CD4-positive, CD25-positive, alpha-beta regulatory T cell (primary cell): ENCODE data around the gene APMAP. TPM values are rescaled to one million over a fixed set of nuclear protein-coding genes. Genes with fewer than 3 reads are reported as not detected.

Experiments
- ATAC-seq, 2 donors: fragments of 150-1000 bp; cut with Tn5 transposase; one replicate each; pipeline ENCODE4 v1.10.0; 2021; ENCODE audit warnings: low read depth in 2 of 2, moderate number of reproducible peaks in 2 of 2, moderate library complexity in 1 of 2
- DNase-seq, 3 donors: peaks; one replicate each; pipeline versions ENCODE4 v3.0.0 to v3.0.0-alpha.2; 2012 to 2022; ENCODE audit warnings: mixed read lengths in 1 of 3
- H3K27ac ChIP-seq: one replicate; pipeline ENCODE4 v1.7.0; 2013; ENCODE audit warnings: mild to moderate bottlenecking, low read length; ENCODE audit not compliant: insufficient read depth, poor library complexity, severe bottlenecking
- H3K27me3 ChIP-seq: one replicate; pipeline ENCODE4 v1.7.0; 2013; ENCODE audit warnings: low read length; ENCODE audit not compliant: control insufficient read depth, insufficient read depth
- H3K36me3 ChIP-seq: one replicate; pipeline ENCODE4 v1.7.0; 2013; ENCODE audit warnings: mild to moderate bottlenecking, low read length, moderate library complexity; ENCODE audit not compliant: control insufficient read depth, insufficient read depth
- H3K4me1 ChIP-seq: 2 replicates; pipeline ENCODE4 v1.7.0; 2013; ENCODE audit warnings: mild to moderate bottlenecking, low read length; ENCODE audit not compliant: insufficient read depth, control insufficient read depth, poor library complexity, severe bottlenecking
- H3K4me3 ChIP-seq: one replicate; pipeline ENCODE4 v1.7.0; 2013; ENCODE audit warnings: low read depth, mild to moderate bottlenecking, low read length, moderate library complexity
- H3K9me3 ChIP-seq, 2 experiments: 1 replicate in 1 of 2; 2 replicates in 1 of 2; pipeline ENCODE4 v1.7.0; 2013; ENCODE audit warnings: low read length in 2 of 2, mild to moderate bottlenecking in 1 of 2, moderate library complexity in 1 of 2; ENCODE audit not compliant: control insufficient read depth in 2 of 2
- H3K27ac Mint-ChIP-seq, 3 donors: one replicate each; pipeline ENCODE4 v1.8.0; 2020 to 2022; ENCODE audit warnings: mild to moderate bottlenecking in 3 of 3, mixed read lengths in 3 of 3, moderate library complexity in 2 of 3
- H3K27me3 Mint-ChIP-seq: one replicate; pipeline ENCODE4 v1.8.0; 2022; ENCODE audit warnings: mild to moderate bottlenecking, mixed read lengths
- H3K36me3 Mint-ChIP-seq: one replicate; pipeline ENCODE4 v1.8.0; 2020; ENCODE audit warnings: mixed read lengths
- H3K4me1 Mint-ChIP-seq, 4 donors: one replicate each; pipeline ENCODE4 v1.8.0; 2020 to 2022; ENCODE audit warnings: mixed read lengths in 4 of 4, mild to moderate bottlenecking in 1 of 4
- H3K4me3 Mint-ChIP-seq, 4 donors: one replicate each; pipeline ENCODE4 v1.8.0; 2020 to 2022; ENCODE audit warnings: mild to moderate bottlenecking in 4 of 4, mixed read lengths in 4 of 4, moderate library complexity in 3 of 4
- H3K9me3 Mint-ChIP-seq, 7 donors: one replicate each; pipeline ENCODE4 v1.8.0; 2020 to 2022; ENCODE audit warnings: mixed read lengths in 7 of 7, mild to moderate bottlenecking in 3 of 7, moderate library complexity in 2 of 7
- polyA plus RNA-seq, 4 donors: library from polyadenylated mRNA; unstranded; fragments of 300-500 nt; fragmentation: Illumina TruSeq; gene quantifications; one replicate each; pipeline ENCODE4 v1.2.3, GENCODE V29; 2021
- total RNA-seq: library from RNA; stranded (reverse); gene quantifications from one replicate; pipeline ENCODE4 v1.2.3, GENCODE V29; 2022

Gene APMAP
- total and polyA plus RNA-seq, 5 donors from 2014 or later, result 28.2 to 83.2 (median 69.2) TPM

- H3K9me3 Mint-ChIP-seq, result no peaks in the 10 kb centered on the region
- no peaks in the 10 kb centered on the region for H3K27me3 Mint-ChIP-seq
- ATAC-seq (no peak), DNase-seq (no peak)
- Histone ChIP-seq H3K36me3 (peaks cover 14% of the 10 kb centered on the region), H3K4me3 (no peak overlapping the region), H3K27ac (no peak overlapping the region), H3K9me3 (no peaks in the 10 kb centered on the region), H3K4me1 (peaks cover 10% of the 10 kb centered on the region), H3K27me3 (no peaks in the 10 kb centered on the region)
- H3K4me1 Mint-ChIP-seq, result peaks cover 20 to 46% (median 33%) of the 10 kb centered on the region in 4 donors
- peaks cover 26% of the 10 kb centered on the region for H3K36me3 Mint-ChIP-seq
- no peak overlapping the region for H3K4me3 Mint-ChIP-seq
- peak overlapping the region in 1 of 3 donors; percentile 53 for H3K27ac Mint-ChIP-seq
These were observed 38.2 kb upstream of the APMAP start for GRCh38 chr20:25030649-25031207.

DNA sequence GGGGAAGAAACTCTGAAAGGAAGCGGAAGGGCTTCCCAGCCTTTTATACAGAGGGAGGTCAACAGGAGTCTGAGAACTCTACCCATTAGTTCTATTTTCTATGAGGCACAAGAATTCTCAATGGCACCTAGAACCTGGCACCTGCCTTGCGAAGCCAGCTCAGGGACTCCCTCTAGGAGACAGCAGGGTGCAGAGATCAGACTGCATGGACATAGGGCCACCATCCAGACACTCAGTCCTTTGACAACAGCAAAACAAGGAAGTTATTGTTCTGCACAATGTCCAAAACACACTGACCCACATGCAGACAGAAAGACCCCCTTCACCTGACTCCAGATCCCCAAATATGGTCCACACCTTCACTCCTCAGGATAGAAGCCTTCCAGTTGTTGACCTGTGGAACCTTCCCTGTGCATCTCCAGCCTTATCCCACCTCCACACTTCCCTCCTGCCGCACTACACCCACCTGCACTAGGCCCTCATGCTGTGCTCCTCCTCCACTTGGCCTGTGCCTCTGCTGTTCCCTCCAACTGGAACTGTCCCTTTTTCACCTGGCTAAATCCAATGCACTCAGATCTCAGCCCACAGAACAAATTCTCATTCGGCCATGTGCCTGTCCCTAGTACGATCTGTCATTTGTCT, 37.6 kb upstream of the APMAP start:
- H3K36me3 ChIP-seq, result peaks cover 14% of the 10 kb centered on the region
- Mint-ChIP-seq H3K4me1 (peaks cover 19 to 42% (median 29%) of the 10 kb centered on the region in 4 donors), H3K27ac (peak overlapping the region in 1 of 3 donors; percentile 53), H3K4me3 (no peak overlapping the region), H3K27me3 (no peaks in the 10 kb centered on the region), H3K9me3 (no peaks in the 10 kb centered on the region), H3K36me3 (peaks cover 26% of the 10 kb centered on the region)
- no peaks in the 10 kb centered on the region for H3K27me3 ChIP-seq
- H3K9me3 ChIP-seq, result no peaks in the 10 kb centered on the region
- ATAC-seq (no peak), DNase-seq (no peak)
- H3K4me3 ChIP-seq, result no peak overlapping the region
- no peak overlapping the region for H3K27ac ChIP-seq
- peaks cover 7% of the 10 kb centered on the region for H3K4me1 ChIP-seq

- Mint-ChIP-seq H3K36me3 (peaks cover 32% of the 10 kb centered on the region), H3K27ac (peak overlapping the region in 1 of 3 donors; percentile 71), H3K4me3 (peak overlapping the region in 1 of 4 donors; percentile 28), H3K9me3 (no peaks in the 10 kb centered on the region), H3K27me3 (no peaks in the 10 kb centered on the region), H3K4me1 (peaks cover 14 to 37% (median 27%) of the 10 kb centered on the region in 4 donors)
- Histone ChIP-seq H3K27ac (no peak overlapping the region), H3K9me3 (no peaks in the 10 kb centered on the region), H3K36me3 (peaks cover 35% of the 10 kb centered on the region), H3K4me1 (peaks cover 7% of the 10 kb centered on the region), H3K27me3 (no peaks in the 10 kb centered on the region), H3K4me3 (no peak overlapping the region)
- no peak for DNase-seq
- no peak for ATAC-seq
These were observed 33.5 kb upstream of the APMAP start for GRCh38 chr20:25025986-25026605.

DNA sequence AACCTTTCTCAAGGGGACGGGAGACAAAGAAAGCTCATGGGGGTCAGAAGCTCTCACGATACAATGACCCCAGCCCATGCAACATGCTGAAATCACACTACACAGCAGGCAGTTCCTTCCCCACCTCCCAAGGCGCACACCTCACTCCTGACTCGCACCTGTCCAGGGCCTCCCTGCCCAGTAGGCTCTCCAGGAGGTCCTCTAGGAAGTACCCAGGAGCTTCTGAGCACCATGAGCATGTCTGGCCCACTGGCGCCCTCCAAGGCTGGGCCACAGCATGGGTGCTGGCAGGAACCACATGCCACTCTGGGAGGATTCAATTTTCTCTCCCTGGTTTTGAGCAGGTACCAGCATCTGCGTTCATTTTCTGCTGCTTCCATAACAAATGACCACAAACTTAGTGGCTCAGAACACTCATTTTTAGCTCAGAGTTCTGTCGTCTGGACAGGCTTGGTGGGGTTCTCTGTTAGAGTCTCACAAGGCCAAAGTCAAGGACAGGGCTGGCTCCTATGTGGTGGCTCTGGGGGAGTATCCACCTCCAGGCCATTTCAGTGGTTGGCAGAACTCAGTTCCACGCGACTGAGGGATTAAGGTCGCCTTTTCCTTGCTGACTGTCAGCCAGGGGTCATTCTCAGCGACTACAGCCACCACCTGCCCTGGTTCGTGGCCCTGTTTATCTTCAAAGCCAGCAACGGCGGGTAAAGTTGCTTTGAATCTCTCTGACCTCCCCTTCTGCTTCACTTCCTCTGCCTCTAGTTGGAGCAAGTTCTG, 32.7 kb upstream of the APMAP start:
- H3K27ac Mint-ChIP-seq, result no peak overlapping the region
- peaks cover 39% of the 10 kb centered on the region for H3K36me3 ChIP-seq

GRCh38 chr20:25024171-25024570, 31.6 kb upstream of the APMAP start:
- Mint-ChIP-seq H3K27ac (peak overlapping the region in 1 of 3 donors; percentile 74), H3K27me3 (no peaks in the 10 kb centered on the region), H3K4me1 (peaks cover 8 to 25% (median 15%) of the 10 kb centered on the region in 4 donors), H3K36me3 (peaks cover 23% of the 10 kb centered on the region), H3K9me3 (no peaks in the 10 kb centered on the region), H3K4me3 (no peak overlapping the region)
- ATAC-seq (no peak), DNase-seq (no peak)
- Histone ChIP-seq H3K4me3 (no peak overlapping the region), H3K9me3 (no peaks in the 10 kb centered on the region), H3K36me3 (peaks cover 38% of the 10 kb centered on the region), H3K4me1 (no peaks in the 10 kb centered on the region), H3K27ac (no peak overlapping the region), H3K27me3 (no peaks in the 10 kb centered on the region)

More for the DNA sequence above, 32.7 kb upstream of the APMAP start:
- H3K27ac ChIP-seq, result no peak overlapping the region
- Mint-ChIP-seq H3K36me3 (peaks cover 30% of the 10 kb centered on the region), H3K9me3 (no peaks in the 10 kb centered on the region), H3K4me1 (peaks cover 14 to 35% (median 21%) of the 10 kb centered on the region in 4 donors), H3K4me3 (no peak overlapping the region), H3K27me3 (no peaks in the 10 kb centered on the region)
- ATAC-seq (no peak), DNase-seq (no peak)
- peaks cover 7% of the 10 kb centered on the region for H3K4me1 ChIP-seq
- H3K9me3 ChIP-seq, result no peaks in the 10 kb centered on the region
- no peak overlapping the region for H3K4me3 ChIP-seq
- H3K27me3 ChIP-seq, result no peaks in the 10 kb centered on the region

DNA sequence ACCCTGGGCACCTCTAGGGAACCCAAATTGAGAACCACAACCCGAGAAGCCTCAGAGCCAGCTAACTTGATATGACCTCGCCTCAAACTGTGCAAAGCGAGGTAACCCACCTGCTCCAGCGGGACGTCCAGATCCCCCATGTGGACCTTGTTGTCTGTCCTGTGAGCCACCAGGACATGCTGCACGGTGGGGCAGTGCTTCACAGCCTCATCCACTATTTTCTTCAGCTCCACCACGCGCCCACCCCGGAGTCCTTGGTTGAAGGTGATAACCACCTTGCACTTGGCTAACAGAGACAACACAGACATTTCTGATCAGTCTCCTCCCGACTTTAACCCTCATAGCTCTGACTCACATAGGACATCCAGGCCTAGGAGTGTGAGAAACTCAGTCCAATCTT, 30.8 kb upstream of the APMAP start:
- no peak for ATAC-seq
- H3K36me3 Mint-ChIP-seq, result peaks cover 28% of the 10 kb centered on the region
- peaks cover 46% of the 10 kb centered on the region for H3K36me3 ChIP-seq
- no peaks in the 10 kb centered on the region for H3K27me3 Mint-ChIP-seq
- no peak overlapping the region for H3K27ac ChIP-seq
- no peak overlapping the region for H3K4me3 ChIP-seq
- H3K9me3 Mint-ChIP-seq, result no peaks in the 10 kb centered on the region
- H3K4me1 Mint-ChIP-seq, result peaks cover 8 to 22% (median 12%) of the 10 kb centered on the region in 4 donors
- no peaks in the 10 kb centered on the region for H3K9me3 ChIP-seq
- peak overlapping the region in 2 of 3 donors; percentile 17 to 74 for H3K27ac Mint-ChIP-seq
- H3K4me1 ChIP-seq, result no peaks in the 10 kb centered on the region
- no peaks in the 10 kb centered on the region for H3K27me3 ChIP-seq
- no peak overlapping the region for H3K4me3 Mint-ChIP-seq
- no peak for DNase-seq

- ATAC-seq (no peak), DNase-seq (no peak)
- Mint-ChIP-seq H3K36me3 (peaks cover 28% of the 10 kb centered on the region), H3K27ac (no peak overlapping the region), H3K9me3 (no peaks in the 10 kb centered on the region), H3K4me1 (peaks cover 8 to 22% (median 13%) of the 10 kb centered on the region in 4 donors), H3K27me3 (no peaks in the 10 kb centered on the region), H3K4me3 (no peak overlapping the region)
- Histone ChIP-seq H3K4me3 (no peak overlapping the region), H3K36me3 (peaks cover 53% of the 10 kb centered on the region), H3K27me3 (no peaks in the 10 kb centered on the region), H3K4me1 (no peaks in the 10 kb centered on the region), H3K9me3 (no peaks in the 10 kb centered on the region), H3K27ac (no peak overlapping the region)
These were observed 30.1 kb upstream of the APMAP start for GRCh38 chr20:25022680-25023079.
